ENCODE measurements around the gene WASL. TPM values are rescaled to one million over a fixed set of nuclear protein-coding genes. Genes with fewer than 3 reads are reported as not detected.

Gene WASL
- total and polyA plus RNA-seq, 2 of the 13 experiments (the other 11 are each of a cell fraction or from before 2014, with no cell fraction given): 7.9 to 12.8 TPM

- peak; percentile 86 for TF ChIP-seq ZSCAN29 (CRISPR knock-in tag; conservative IDR thresholded peaks at IDR 0.05)
- 0 out of 2 replicates have a peak, but pooled peaks have one; percentile 17 for TF ChIP-seq MIER2 (CRISPR knock-in tag; IDR thresholded peaks at IDR 0.05)
- peak; percentile 91; the same call in 1 of the 2 replicates for TF ChIP-seq ZBTB25 (CRISPR knock-in tag; IDR thresholded peaks at IDR 0.05)
- TF ChIP-seq PHF20 (CRISPR knock-in tag; IDR thresholded peaks at IDR 0.05): no peak; the same call in 1 of the 2 replicates
- peak; percentile 71; the same call in 1 of the 2 replicates for TF ChIP-seq TFDP1 (CRISPR knock-in tag; IDR thresholded peaks at IDR 0.05; ENCODE audit: borderline replicate concordance)
- TF ChIP-seq, protein P1, sequence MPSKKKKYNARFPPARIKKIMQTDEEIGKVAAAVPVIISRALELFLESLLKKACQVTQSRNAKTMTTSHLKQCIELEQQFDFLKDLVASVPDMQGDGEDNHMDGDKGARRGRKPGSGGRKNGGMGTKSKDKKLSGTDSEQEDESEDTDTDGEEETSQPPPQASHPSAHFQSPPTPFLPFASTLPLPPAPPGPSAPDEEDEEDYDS (CRISPR knock-in tag; IDR thresholded peaks at IDR 0.05): no peak
- TF ChIP-seq, protein P2, sequence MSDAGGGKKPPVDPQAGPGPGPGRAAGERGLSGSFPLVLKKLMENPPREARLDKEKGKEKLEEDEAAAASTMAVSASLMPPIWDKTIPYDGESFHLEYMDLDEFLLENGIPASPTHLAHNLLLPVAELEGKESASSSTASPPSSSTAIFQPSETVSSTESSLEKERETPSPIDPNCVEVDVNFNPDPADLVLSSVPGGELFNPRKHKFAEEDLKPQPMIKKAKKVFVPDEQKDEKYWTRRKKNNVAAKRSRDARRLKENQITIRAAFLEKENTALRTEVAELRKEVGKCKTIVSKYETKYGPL (CRISPR knock-in tag; IDR thresholded peaks at IDR 0.05): no peak
- TF ChIP-seq DZIP1 (CRISPR knock-in tag; IDR thresholded peaks at IDR 0.05): peak; percentile 83; the same call in 1 of the 2 replicates
- no peak for TF ChIP-seq ZNF230 (CRISPR knock-in tag; IDR thresholded peaks at IDR 0.05)
- TF ChIP-seq, protein P3, sequence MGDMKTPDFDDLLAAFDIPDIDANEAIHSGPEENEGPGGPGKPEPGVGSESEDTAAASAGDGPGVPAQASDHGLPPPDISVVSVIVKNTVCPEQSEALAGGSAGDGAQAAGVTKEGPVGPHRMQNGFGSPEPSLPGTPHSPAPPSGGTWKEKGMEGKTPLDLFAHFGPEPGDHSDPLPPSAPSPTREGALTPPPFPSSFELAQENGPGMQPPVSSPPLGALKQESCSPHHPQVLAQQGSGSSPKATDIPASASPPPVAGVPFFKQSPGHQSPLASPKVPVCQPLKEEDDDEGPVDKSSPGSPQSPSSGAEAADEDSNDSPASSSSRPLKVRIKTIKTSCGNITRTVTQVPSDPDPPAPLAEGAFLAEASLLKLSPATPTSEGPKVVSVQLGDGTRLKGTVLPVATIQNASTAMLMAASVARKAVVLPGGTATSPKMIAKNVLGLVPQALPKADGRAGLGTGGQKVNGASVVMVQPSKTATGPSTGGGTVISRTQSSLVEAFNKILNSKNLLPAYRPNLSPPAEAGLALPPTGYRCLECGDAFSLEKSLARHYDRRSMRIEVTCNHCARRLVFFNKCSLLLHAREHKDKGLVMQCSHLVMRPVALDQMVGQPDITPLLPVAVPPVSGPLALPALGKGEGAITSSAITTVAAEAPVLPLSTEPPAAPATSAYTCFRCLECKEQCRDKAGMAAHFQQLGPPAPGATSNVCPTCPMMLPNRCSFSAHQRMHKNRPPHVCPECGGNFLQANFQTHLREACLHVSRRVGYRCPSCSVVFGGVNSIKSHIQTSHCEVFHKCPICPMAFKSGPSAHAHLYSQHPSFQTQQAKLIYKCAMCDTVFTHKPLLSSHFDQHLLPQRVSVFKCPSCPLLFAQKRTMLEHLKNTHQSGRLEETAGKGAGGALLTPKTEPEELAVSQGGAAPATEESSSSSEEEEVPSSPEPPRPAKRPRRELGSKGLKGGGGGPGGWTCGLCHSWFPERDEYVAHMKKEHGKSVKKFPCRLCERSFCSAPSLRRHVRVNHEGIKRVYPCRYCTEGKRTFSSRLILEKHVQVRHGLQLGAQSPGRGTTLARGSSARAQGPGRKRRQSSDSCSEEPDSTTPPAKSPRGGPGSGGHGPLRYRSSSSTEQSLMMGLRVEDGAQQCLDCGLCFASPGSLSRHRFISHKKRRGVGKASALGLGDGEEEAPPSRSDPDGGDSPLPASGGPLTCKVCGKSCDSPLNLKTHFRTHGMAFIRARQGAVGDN (CRISPR knock-in tag; IDR thresholded peaks at IDR 0.05): peak; percentile 87
- no peak for TF ChIP-seq MATR3 (CRISPR knock-in tag; IDR thresholded peaks at IDR 0.05)
- no peak for TF ChIP-seq ZBTB46 (CRISPR knock-in tag; IDR thresholded peaks at IDR 0.05; ENCODE audit: borderline replicate concordance)
- no peak for TF ChIP-seq TOE1 (CRISPR knock-in tag; IDR thresholded peaks at IDR 0.05)
- peak; percentile 79; the same call in 1 of the 2 replicates for TF ChIP-seq SRY (CRISPR knock-in tag; IDR thresholded peaks at IDR 0.05)
These were observed at the start of gene WASL (continued) for GRCh38 chr7:123748734-123749536.
